CD14-positive monocyte (primary cell): ENCODE results near the gene SLC28A1. TPM values are rescaled to one million over a fixed set of nuclear protein-coding genes. Genes with fewer than 3 reads are reported as not detected.

Source experiments
- DNase-seq, 3 donors: peaks; one replicate each; pipeline ENCODE4 v3.0.0-alpha.2; 2011 to 2022
- H2AFZ ChIP-seq: 2 replicates; pipeline ENCODE4 v1.6.0; 2012; ENCODE audit warnings: mild to moderate bottlenecking, low read depth, low read length, inconsistent platforms; ENCODE audit not compliant: insufficient read depth, poor library complexity, severe bottlenecking
- H3K27ac ChIP-seq, 2 donors: 1 replicate in 1 of 2; 2 replicates in 1 of 2; pipeline ENCODE4 v1.5.1; 2012 to 2013; ENCODE audit warnings: low read length in 2 of 2, control low read depth in 1 of 2, inconsistent platforms in 1 of 2, low read depth in 1 of 2, mild to moderate bottlenecking in 1 of 2
- H3K27me3 ChIP-seq, 2 donors: one replicate each; pipeline versions ENCODE4 v1.6.0 to v1.6.1; 2011 to 2013; ENCODE audit warnings: low read length in 2 of 2; ENCODE audit not compliant: control insufficient read depth in 2 of 2, insufficient read depth in 2 of 2
- H3K36me3 ChIP-seq, 2 donors: replicated peaks in 1 of 2; 1 replicate in 1 of 2; 2 replicates in 1 of 2; pipeline versions ENCODE4 v1.5.1 to v1.6.1; 2012 to 2013; ENCODE audit warnings: low read length in 2 of 2, control low read depth in 1 of 2, inconsistent platforms in 1 of 2, mild to moderate bottlenecking in 1 of 2; ENCODE audit not compliant: insufficient read depth in 2 of 2, control insufficient read depth in 1 of 2
- H3K4me1 ChIP-seq, 2 donors: 1 replicate in 1 of 2; 2 replicates in 1 of 2; pipeline versions ENCODE4 v1.5.1 to v1.6.1; 2012 to 2013; ENCODE audit warnings: low read length in 2 of 2, control low read depth in 1 of 2, inconsistent platforms in 1 of 2, mild to moderate bottlenecking in 1 of 2, moderate library complexity in 1 of 2; ENCODE audit not compliant: insufficient read depth in 2 of 2, control insufficient read depth in 1 of 2
- H3K4me2 ChIP-seq: replicated peaks from 2 replicates; pipeline ENCODE3; 2012; ENCODE audit warnings: low read length, moderate library complexity, mild to moderate bottlenecking; ENCODE audit not compliant: poor library complexity, severe bottlenecking; ENCODE audit errors: extremely low read depth
- H3K4me3 ChIP-seq, 3 experiments: fragments of 200-600 bp in 1 of 3; sonication (generic) in 1 of 3; replicated peaks in 1 of 3; 1 replicate in 2 of 3; 2 replicates in 1 of 3; pipeline ENCODE4 v1.5.1; 2011 to 2013; ENCODE audit warnings: low read length in 3 of 3, mild to moderate bottlenecking in 3 of 3, control low read depth in 2 of 3, low read depth in 2 of 3, inconsistent platforms in 1 of 3, moderate library complexity in 1 of 3
- H3K79me2 ChIP-seq: 2 replicates; pipeline ENCODE4 v1.6.0; 2012; ENCODE audit warnings: mild to moderate bottlenecking, control low read depth, inconsistent platforms, low read length, moderate library complexity; ENCODE audit not compliant: insufficient read depth
- H3K9ac ChIP-seq: 2 replicates; pipeline ENCODE4 v1.6.0; 2017; ENCODE audit warnings: low read length, mild to moderate bottlenecking; ENCODE audit not compliant: insufficient read depth, poor library complexity, severe bottlenecking
- H3K9me3 ChIP-seq, 2 donors: replicated peaks in 1 of 2; 1 replicate in 1 of 2; 2 replicates in 1 of 2; pipeline versions ENCODE4 v1.5.1 to v1.6.1; 2012 to 2013; ENCODE audit warnings: low read length in 2 of 2, control low read depth in 1 of 2; ENCODE audit not compliant: control insufficient read depth in 1 of 2, insufficient read depth in 1 of 2
- H4K20me1 ChIP-seq: 2 replicates; pipeline ENCODE4 v1.6.0; 2012; ENCODE audit warnings: mild to moderate bottlenecking, low read length, control low read depth, moderate library complexity; ENCODE audit not compliant: insufficient read depth
- H3K27ac Mint-ChIP-seq, 7 donors: one replicate each; pipeline ENCODE4 v1.8.0; 2020; ENCODE audit warnings: mild to moderate bottlenecking in 7 of 7, mixed read lengths in 7 of 7, moderate library complexity in 6 of 7, inconsistent platforms in 2 of 7
- H3K27me3 Mint-ChIP-seq, 3 donors: one replicate each; pipeline ENCODE4 v1.8.0; 2021 to 2022; ENCODE audit warnings: low read depth in 3 of 3, mild to moderate bottlenecking in 3 of 3, mixed read lengths in 3 of 3, moderate library complexity in 3 of 3, inconsistent platforms in 1 of 3
- H3K36me3 Mint-ChIP-seq, 2 donors: one replicate each; pipeline ENCODE4 v1.8.0; 2020; ENCODE audit warnings: mixed read lengths in 2 of 2, inconsistent platforms in 1 of 2, mild to moderate bottlenecking in 1 of 2
- H3K4me1 Mint-ChIP-seq: one replicate; pipeline ENCODE4 v1.8.0; 2020; ENCODE audit warnings: mild to moderate bottlenecking, mixed read lengths
- H3K4me3 Mint-ChIP-seq, 2 donors: one replicate each; pipeline ENCODE4 v1.8.0; 2020; ENCODE audit warnings: mild to moderate bottlenecking in 2 of 2, mixed read lengths in 2 of 2, moderate library complexity in 1 of 2
- H3K9me3 Mint-ChIP-seq, 7 donors: one replicate each; pipeline ENCODE4 v1.8.0; 2020 to 2022; ENCODE audit warnings: mixed read lengths in 7 of 7, mild to moderate bottlenecking in 6 of 7, moderate library complexity in 6 of 7, inconsistent platforms in 2 of 7
- WGBS: methylation state at CpG from one replicate; pipeline ENCODE4 v1.1.5; 2013; ENCODE audit warnings: missing lambda C conversion rate; ENCODE audit not compliant: insufficient coverage; 5-methylcytosine and 5-hydroxymethylcytosine counted together
- intact Hi-C, 2 donors: fragments of 100-400 bp; cut with micrococcal nuclease; formaldehyde crosslinking; loops; one replicate each; pipeline versions ENCODE4 v1.15.0 to v1.15.1; 2023
- polyA plus RNA-seq, 3 donors: library from polyadenylated mRNA; depleted of rRNA in 1 of 3; unstranded in 2 of 3; stranded (reverse) in 1 of 3; fragments of 300-500 nt in 2 of 3; fragments of >200 nt in 1 of 3; fragmentation: Illumina TruSeq in 2 of 3; gene quantifications; 1 replicate in 2 of 3; 2 replicates in 1 of 3; pipeline ENCODE4 v1.2.3, GENCODE V29; 2012 to 2021
- TF ChIP-seq, protein P1 (sequence below): fragments of 200-600 bp; IDR thresholded peaks from one replicate; pipeline ENCODE4 v1.8.0; 2022; ENCODE audit warnings: antibody characterized with exemption, mild to moderate bottlenecking

The SLC28A1 gene
- polyA plus RNA-seq, 3 donors, result not detected

- DNase-seq, result no peak
- Mint-ChIP-seq H3K27ac (no peak overlapping the region), H3K27me3 (peaks cover 0 to 2% (median 0%) of the 10 kb centered on the region in 3 donors), H3K4me3 (no peak overlapping the region), H3K9me3 (no peaks in the 10 kb centered on the region), H3K36me3 (no peaks in the 10 kb centered on the region), H3K4me1 (no peaks in the 10 kb centered on the region)
- no peaks in the 10 kb centered on the region for H4K20me1 ChIP-seq
- TF ChIP-seq, protein P1, sequence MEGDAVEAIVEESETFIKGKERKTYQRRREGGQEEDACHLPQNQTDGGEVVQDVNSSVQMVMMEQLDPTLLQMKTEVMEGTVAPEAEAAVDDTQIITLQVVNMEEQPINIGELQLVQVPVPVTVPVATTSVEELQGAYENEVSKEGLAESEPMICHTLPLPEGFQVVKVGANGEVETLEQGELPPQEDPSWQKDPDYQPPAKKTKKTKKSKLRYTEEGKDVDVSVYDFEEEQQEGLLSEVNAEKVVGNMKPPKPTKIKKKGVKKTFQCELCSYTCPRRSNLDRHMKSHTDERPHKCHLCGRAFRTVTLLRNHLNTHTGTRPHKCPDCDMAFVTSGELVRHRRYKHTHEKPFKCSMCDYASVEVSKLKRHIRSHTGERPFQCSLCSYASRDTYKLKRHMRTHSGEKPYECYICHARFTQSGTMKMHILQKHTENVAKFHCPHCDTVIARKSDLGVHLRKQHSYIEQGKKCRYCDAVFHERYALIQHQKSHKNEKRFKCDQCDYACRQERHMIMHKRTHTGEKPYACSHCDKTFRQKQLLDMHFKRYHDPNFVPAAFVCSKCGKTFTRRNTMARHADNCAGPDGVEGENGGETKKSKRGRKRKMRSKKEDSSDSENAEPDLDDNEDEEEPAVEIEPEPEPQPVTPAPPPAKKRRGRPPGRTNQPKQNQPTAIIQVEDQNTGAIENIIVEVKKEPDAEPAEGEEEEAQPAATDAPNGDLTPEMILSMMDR, result no peak
- no peaks in the 10 kb centered on the region for H3K4me1 ChIP-seq
- WGBS, result 93% methylated on average over 15 of the region's 15 CpGs
- no peaks in the 10 kb centered on the region for H3K9me3 ChIP-seq
- H3K4me3 ChIP-seq, result no peak overlapping the region
- no peaks in the 10 kb centered on the region for H3K79me2 ChIP-seq
- no peak overlapping the region for H3K4me2 ChIP-seq
- H3K27me3 ChIP-seq, result no peaks in the 10 kb centered on the region
- no peak overlapping the region for H3K9ac ChIP-seq
- H3K27ac ChIP-seq, result no peak overlapping the region
- no peaks in the 10 kb centered on the region for H3K36me3 ChIP-seq
- intact Hi-C loops, result no loop called here
- H2AFZ ChIP-seq, result no peak overlapping the region
Observed at GRCh38 chr15:84857418-84858004, 27.0 kb upstream of the SLC28A1 start.

DNA sequence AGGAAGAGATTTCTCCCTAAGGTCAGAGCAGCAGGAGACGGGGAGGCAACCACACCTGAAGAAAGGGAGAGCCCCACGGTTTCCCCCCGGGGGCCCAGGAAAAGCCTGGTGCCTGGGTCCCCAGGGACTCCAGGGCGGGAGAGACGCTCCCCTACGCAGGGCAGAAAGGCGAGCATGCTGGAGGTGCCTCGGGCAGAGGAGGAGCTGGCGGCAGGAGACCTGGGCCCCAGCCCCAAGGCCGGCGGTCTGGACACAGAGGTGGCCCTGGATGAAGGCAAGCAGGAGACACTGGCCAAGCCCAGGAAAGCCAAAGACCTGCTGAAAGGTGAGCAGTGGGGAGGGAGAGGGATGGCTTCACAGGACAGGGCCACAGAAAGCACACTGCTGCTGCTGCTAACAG is 26.2 kb upstream of the SLC28A1 start:
- Mint-ChIP-seq H3K4me3 (no peak overlapping the region), H3K27me3 (peaks cover 0 to 2% (median 0%) of the 10 kb centered on the region in 3 donors), H3K27ac (no peak overlapping the region), H3K4me1 (no peaks in the 10 kb centered on the region), H3K9me3 (no peaks in the 10 kb centered on the region), H3K36me3 (no peaks in the 10 kb centered on the region)
- H4K20me1 ChIP-seq, result no peaks in the 10 kb centered on the region
- no peaks in the 10 kb centered on the region for H3K27me3 ChIP-seq
- DNase-seq, result no peak
- H3K9me3 ChIP-seq, result no peaks in the 10 kb centered on the region
- H3K4me1 ChIP-seq, result no peaks in the 10 kb centered on the region
- TF ChIP-seq, protein P1, result no peak
- no peaks in the 10 kb centered on the region for H3K79me2 ChIP-seq
- WGBS, result 94% methylated on average over 11 of the region's 11 CpGs
- H3K9ac ChIP-seq, result no peak overlapping the region
- no peak overlapping the region for H3K4me3 ChIP-seq
- no peaks in the 10 kb centered on the region for H3K36me3 ChIP-seq
- no peak overlapping the region for H3K4me2 ChIP-seq
- no peak overlapping the region for H3K27ac ChIP-seq
- H2AFZ ChIP-seq, result no peak overlapping the region
- intact Hi-C loops, result no loop called here
